ENCODE results near the gene COPB2.

GRCh38 chr3:139394116-139394515, 4.7 kb upstream of the COPB2 start:
- TF ChIP-seq CTCF (IDR thresholded peaks at IDR 0.05): no peak
- TF ChIP-seq POLR2AphosphoS5 (IDR thresholded peaks at IDR 0.05): no peak
- no peak for TF ChIP-seq POLR2A (IDR thresholded peaks at IDR 0.05)
